HuH-7 (cell line): ENCODE results near the gene OSBPL10.
A peak's percentile ranks its signal among the peaks of the same experiment; 100 is the strongest.

Experiments
- DNase-seq: peaks from one replicate; pipeline ENCODE4 v3.0.0; 2011; ENCODE audit warnings: low spot score

Gene OSBPL10

GRCh38 chr3:31922962-31923361 lies 58.1 kb downstream of the OSBPL10 start:
- peak; percentile 73 for DNase-seq

- no peak for DNase-seq
Observed at GRCh38 chr3:31921837-31922236, 59.2 kb downstream of the OSBPL10 start.

GRCh38 chr3:31920310-31920709 lies 60.8 kb downstream of the OSBPL10 start:
- DNase-seq = no peak

- DNase-seq = peak; percentile 62
Observed at GRCh38 chr3:31919528-31919927, 61.5 kb downstream of the OSBPL10 start.

GRCh38 chr3:31918179-31919150 lies 62.6 kb downstream of the OSBPL10 start:
- no peak for DNase-seq

GRCh38 chr3:31917303-31918005 lies 63.6 kb downstream of the OSBPL10 start:
- no peak for DNase-seq

GRCh38 chr3:31911643-31912042 lies 69.4 kb downstream of the OSBPL10 start:
- DNase-seq = no peak

- no peak for DNase-seq
Observed at GRCh38 chr3:31911124-31911523, 69.9 kb downstream of the OSBPL10 start.

GRCh38 chr3:31909455-31909854 lies 71.6 kb downstream of the OSBPL10 start:
- DNase-seq = no peak

GRCh38 chr3:31908391-31909097 lies 72.5 kb downstream of the OSBPL10 start:
- no peak for DNase-seq

- DNase-seq = no peak
Observed at GRCh38 chr3:31906182-31906581, 74.9 kb downstream of the OSBPL10 start.

GRCh38 chr3:31903686-31904431 lies 77.2 kb downstream of the OSBPL10 start:
- no peak for DNase-seq

- DNase-seq = no peak
Observed at GRCh38 chr3:31900583-31900982, 80.5 kb downstream of the OSBPL10 start.

GRCh38 chr3:31896648-31897433 lies 84.2 kb downstream of the OSBPL10 start:
- peak; percentile 39 for DNase-seq

- no peak for DNase-seq
Observed at GRCh38 chr3:31896026-31896425, 85.0 kb downstream of the OSBPL10 start.

- no peak for DNase-seq
Observed at GRCh38 chr3:31895471-31895870, 85.6 kb downstream of the OSBPL10 start.

- no peak for DNase-seq
Observed at GRCh38 chr3:31892916-31893573, 88.0 kb downstream of the OSBPL10 start.

- no peak for DNase-seq
Observed at GRCh38 chr3:31892500-31892899, 88.6 kb downstream of the OSBPL10 start.

- no peak for DNase-seq
Observed at GRCh38 chr3:31891876-31892455, 89.1 kb downstream of the OSBPL10 start.
